H54 (cell line): Measurements from ENCODE around the gene EPC1.
"Not testable (repeated sequence)": the region's sequence is repeated elsewhere in the genome, so short reads cannot be mapped to it uniquely, and the experiment has no call there.

Source experiments
- DNase-seq: peaks from one replicate; pipeline ENCODE4 v3.0.0; 2011; ENCODE audit warnings: low spot score, mixed read lengths; ENCODE audit not compliant: insufficient read length
- FAIRE-seq: peaks from 3 replicates; lab custom pipeline; 2011; peaks lifted over from hg19 to GRCh38; lab: Jason Lieb, UNC
- POLR2A ChIP-seq: IDR thresholded peaks from 2 replicates; pipeline ENCODE4 v1.6.1; 2011; ENCODE audit warnings: low read depth, mild to moderate bottlenecking, low read length

Gene EPC1

GRCh38 chr10:32232378-32232777 is 114.6 kb downstream of the EPC1 start:
- TF ChIP-seq POLR2A: no peak
- no peak for DNase-seq
- FAIRE-seq: no peak

- DNase-seq, FAIRE-seq: not testable (repeated sequence)
Measured at GRCh38 chr10:32229788-32230187, 117.2 kb downstream of the EPC1 start.

GRCh38 chr10:32229170-32229569 is 117.8 kb downstream of the EPC1 start:
- DNase-seq (no peak), FAIRE-seq (no peak)
- TF ChIP-seq POLR2A: no peak

- no peak for TF ChIP-seq POLR2A
- DNase-seq: no peak
- FAIRE-seq: no peak
Measured at GRCh38 chr10:32227802-32228201, 119.2 kb downstream of the EPC1 start.

DNA sequence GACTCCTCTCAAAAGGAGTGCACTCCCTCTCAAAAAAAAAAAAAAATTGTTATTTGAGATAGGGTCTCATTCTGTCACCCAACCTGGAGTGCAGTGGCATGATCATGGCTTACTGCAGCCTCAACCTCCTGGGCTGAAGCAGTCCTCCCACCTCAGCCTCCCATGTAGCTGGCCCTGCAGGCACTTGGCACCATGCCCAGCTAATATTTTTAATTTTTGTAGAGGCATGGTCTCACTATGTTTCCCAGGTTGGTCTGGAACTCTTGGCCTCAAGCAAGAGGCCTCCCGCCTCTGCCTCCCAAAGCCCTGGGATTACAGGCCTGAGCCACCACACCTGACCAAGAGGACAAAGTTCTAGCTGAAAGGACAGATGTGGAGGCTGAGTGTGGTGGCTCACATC is 120.3 kb downstream of the EPC1 start:
- no peak for FAIRE-seq
- no peak for TF ChIP-seq POLR2A

DNA sequence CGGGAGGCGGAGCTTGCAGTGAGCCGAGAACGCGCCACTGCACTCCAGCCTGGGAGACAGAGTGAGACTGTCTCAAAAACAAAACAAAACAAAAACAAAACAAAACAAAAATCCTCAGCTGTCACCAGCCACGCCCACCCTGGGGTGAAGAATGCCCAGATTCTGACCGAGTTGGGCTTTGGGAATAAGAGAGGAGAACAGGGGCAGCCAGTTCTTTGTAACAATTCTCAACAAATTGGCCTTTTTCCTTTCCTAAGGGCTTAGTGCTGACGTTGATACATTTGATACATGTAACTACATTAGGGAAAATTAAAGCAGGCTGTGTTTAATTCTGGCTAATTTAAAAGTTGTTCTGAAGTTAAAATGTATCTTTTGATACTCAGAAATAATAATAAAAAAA is 121.0 kb downstream of the EPC1 start:
- DNase-seq (no peak), FAIRE-seq (no peak)
- no peak for TF ChIP-seq POLR2A

More for the DNA sequence above, 120.3 kb downstream of the EPC1 start:
- DNase-seq: no peak

DNA sequence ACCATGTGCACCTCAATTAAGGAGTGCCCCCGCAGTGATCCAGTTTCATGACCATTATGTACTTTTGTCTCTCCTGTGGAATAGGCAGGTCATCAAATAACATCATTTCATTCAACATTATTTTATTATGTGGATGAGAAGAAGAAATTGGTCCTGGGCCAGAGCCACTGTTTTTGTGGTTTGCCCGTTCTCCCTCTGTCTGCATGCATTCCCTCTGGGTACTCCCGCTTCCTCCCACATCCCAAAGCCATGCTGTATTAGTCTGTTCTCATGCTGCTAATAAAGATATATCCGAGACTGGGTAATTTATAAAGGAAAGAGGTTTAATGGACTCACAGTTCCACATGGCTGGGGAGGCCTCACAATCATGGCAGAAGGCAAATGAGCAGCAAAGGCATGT is 124.6 kb downstream of the EPC1 start:
- not testable (repeated sequence) for DNase-seq, FAIRE-seq

- not testable (repeated sequence) for FAIRE-seq, DNase-seq
Measured at GRCh38 chr10:32219156-32219555, 127.8 kb downstream of the EPC1 start.

DNA sequence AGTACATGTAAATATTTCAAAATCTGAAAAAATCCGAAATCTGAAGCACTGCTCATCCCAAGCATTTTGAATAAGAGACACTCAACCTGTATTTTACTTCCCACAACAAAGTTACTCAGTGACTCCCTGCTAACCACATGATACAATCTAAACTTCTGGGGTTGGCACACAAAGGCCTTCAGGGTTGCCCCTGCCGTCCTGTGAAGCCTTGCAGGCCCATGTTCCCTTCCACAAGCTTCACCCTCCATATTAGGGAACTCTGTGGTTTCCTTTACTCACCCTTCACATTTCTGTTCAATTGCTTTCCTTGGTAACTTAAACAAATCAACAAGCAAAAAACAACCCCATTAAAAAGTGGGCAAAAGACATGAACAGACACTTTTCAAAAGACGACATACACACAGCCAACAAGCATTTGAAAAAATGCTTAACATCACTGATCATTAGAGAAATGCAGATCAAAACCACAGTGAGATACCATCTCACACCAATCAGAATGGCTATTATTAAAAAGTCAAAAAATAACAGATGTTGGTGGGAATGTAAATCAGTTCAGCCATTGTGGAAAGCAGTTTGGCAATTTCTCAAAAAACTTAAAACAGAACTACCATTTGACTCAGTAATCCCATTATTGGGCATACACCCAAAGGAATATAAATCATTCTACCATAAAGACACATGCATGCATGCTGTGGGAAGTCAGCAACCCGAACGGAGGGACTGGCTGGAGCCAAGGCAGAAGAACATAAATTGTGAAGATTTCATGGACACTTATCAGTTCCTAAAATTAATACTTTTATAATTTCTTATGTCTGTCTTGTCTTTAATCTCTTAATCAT is 128.5 kb downstream of the EPC1 start:
- not testable (repeated sequence) for DNase-seq, FAIRE-seq
